Measurements from ENCODE around the gene CCDC85A. TPM values are rescaled to one million over a fixed set of nuclear protein-coding genes. Genes with fewer than 3 reads are reported as not detected.

CCDC85A gene
- total and polyA plus RNA-seq, 4 donors, result 1.7 to 10.5 (median 6.6) TPM

DNA sequence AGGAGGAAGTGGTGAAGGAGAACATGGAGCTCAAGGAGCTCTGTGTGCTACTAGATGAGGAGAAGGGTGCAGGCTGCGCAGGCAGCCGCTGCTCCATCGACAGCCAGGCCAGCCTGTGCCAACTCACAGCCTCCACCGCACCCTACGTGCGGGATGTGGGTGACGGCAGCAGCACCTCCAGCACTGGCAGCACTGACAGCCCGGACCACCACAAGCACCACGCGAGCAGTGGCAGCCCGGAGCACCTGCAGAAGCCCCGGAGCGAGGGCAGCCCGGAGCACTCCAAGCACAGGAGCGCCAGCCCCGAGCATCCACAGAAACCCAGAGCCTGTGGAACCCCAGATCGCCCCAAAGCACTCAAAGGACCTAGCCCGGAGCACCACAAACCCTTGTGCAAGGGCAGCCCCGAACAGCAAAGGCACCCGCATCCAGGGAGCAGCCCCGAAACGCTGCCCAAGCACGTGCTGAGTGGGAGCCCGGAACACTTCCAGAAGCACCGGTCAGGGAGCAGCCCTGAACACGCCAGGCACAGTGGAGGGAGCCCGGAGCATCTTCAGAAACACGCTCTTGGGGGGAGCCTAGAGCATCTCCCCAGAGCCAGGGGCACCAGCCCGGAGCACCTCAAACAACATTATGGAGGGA lies 9.0 kb downstream of the CCDC85A start:
- DNase-seq (no peak), ATAC-seq (ENCODE audit: insufficient read depth, low FRiP score) (no peak)
- 93 to 94% methylated on average over 29 of the region's 29 CpGs for WGBS, 2 donors
- no peaks in the 10 kb centered on the region for H3K9me3 ChIP-seq (ENCODE audit: control insufficient read depth in 4 of 4, insufficient read depth in 3 of 4, low read length in 3 of 4)
- H3K9ac ChIP-seq (ENCODE audit: insufficient read depth in 1 of 2, low read length in 2 of 2), result no peak overlapping the region
- no peak for TF ChIP-seq CTCF (IDR thresholded peaks at IDR 0.05; ENCODE audit: control extremely low read depth, extremely low read depth)
- peaks cover 0 to under 1% (median 0%) of the 10 kb centered on the region in 5 donors for H3K4me1 ChIP-seq (ENCODE audit: control insufficient read depth in 5 of 5, insufficient read depth in 5 of 5, low read length in 5 of 5)
- no peak overlapping the region for H3K27ac ChIP-seq (ENCODE audit: low read depth in 1 of 2, low read length in 1 of 2)
- peaks cover 0 to 6% (median 0%) of the 10 kb centered on the region in 4 donors for H3K36me3 ChIP-seq (ENCODE audit: control insufficient read depth in 4 of 4, insufficient read depth in 4 of 4, low read length in 4 of 4)
- H3K4me3 ChIP-seq, result no peak overlapping the region
- peaks cover 0 to 5% (median 4%) of the 10 kb centered on the region in 3 donors for H3K27me3 ChIP-seq (ENCODE audit: control insufficient read depth in 3 of 3, insufficient read depth in 3 of 3, low read length in 2 of 3)

GRCh38 chr2:56195563-56195962 lies 11.8 kb downstream of the CCDC85A start:
- H3K36me3 ChIP-seq (ENCODE audit: control insufficient read depth in 4 of 4, insufficient read depth in 4 of 4, low read length in 4 of 4), result peaks cover 0 to 6% (median 0%) of the 10 kb centered on the region in 4 donors
- no peaks in the 10 kb centered on the region for H3K27me3 ChIP-seq (ENCODE audit: control insufficient read depth in 3 of 3, insufficient read depth in 3 of 3, low read length in 2 of 3)
- no peaks in the 10 kb centered on the region for H3K9me3 ChIP-seq (ENCODE audit: control insufficient read depth in 4 of 4, insufficient read depth in 3 of 4, low read length in 3 of 4)
- no peak overlapping the region for H3K9ac ChIP-seq (ENCODE audit: insufficient read depth in 1 of 2, low read length in 2 of 2)
- H3K4me1 ChIP-seq (ENCODE audit: control insufficient read depth in 5 of 5, insufficient read depth in 5 of 5, low read length in 5 of 5), result no peaks in the 10 kb centered on the region
- H3K4me3 ChIP-seq, result no peak overlapping the region
- DNase-seq (no peak), ATAC-seq (ENCODE audit: insufficient read depth, low FRiP score) (no peak)
- H3K27ac ChIP-seq (ENCODE audit: low read depth in 1 of 2, low read length in 1 of 2), result no peak overlapping the region
- TF ChIP-seq CTCF (IDR thresholded peaks at IDR 0.05; ENCODE audit: control extremely low read depth, extremely low read depth), result no peak

DNA sequence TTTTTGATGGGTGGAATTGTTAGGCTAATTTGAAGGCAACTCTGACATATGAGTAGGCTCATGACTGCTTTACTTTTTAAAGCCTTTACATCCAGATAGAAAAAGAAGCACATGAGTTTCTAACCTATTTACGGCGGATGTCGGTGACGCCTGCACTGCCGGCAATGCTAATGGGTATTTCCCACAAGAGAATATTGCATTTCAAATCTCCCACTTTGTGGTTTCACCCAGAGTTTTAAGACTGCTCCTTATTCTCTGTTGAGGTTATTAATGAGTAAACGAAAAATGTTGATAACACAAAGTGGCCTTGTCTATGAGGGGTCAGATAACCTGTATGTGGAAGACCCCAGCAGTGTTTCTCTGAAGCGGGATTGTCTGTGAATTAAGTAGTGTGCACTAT lies 14.0 kb downstream of the CCDC85A start:
- Histone ChIP-seq H3K36me3 (ENCODE audit: control insufficient read depth in 4 of 4, insufficient read depth in 4 of 4, low read length in 4 of 4) (peaks cover 0 to 5% (median 0%) of the 10 kb centered on the region in 4 donors), H3K27me3 (ENCODE audit: control insufficient read depth in 3 of 3, insufficient read depth in 3 of 3, low read length in 2 of 3) (no peaks in the 10 kb centered on the region), H3K9ac (ENCODE audit: insufficient read depth in 1 of 2, low read length in 2 of 2) (no peak overlapping the region), H3K27ac (ENCODE audit: low read depth in 1 of 2, low read length in 1 of 2) (no peak overlapping the region), H3K4me3 (no peak overlapping the region), H3K4me1 (ENCODE audit: control insufficient read depth in 5 of 5, insufficient read depth in 5 of 5, low read length in 5 of 5) (no peaks in the 10 kb centered on the region), H3K9me3 (ENCODE audit: control insufficient read depth in 4 of 4, insufficient read depth in 3 of 4, low read length in 3 of 4) (no peaks in the 10 kb centered on the region)
- TF ChIP-seq CTCF (IDR thresholded peaks at IDR 0.05; ENCODE audit: control extremely low read depth, extremely low read depth), result no peak
- 90 to 91% methylated on average over 7 of the region's 7 CpGs for WGBS, 2 donors
- DNase-seq, result no peak
- no peak for ATAC-seq (ENCODE audit: insufficient read depth, low FRiP score)

DNA sequence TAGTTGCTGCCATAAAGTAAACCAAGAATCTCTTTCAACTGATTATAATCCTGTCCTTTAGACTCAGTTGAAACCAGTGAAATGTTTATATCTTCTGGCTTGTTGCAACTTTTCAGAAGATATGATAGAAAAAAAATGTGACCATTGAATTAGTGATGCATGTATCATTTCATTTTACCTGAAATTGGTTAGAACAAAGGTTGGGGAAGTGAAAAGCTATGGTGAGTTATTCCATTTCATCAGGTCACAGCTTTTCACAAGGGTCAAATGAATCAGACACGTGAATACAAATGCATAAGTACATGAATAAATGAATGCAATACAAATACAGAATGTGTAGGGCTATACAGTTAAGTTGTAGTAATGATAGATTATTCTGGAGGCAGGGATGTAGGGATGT lies 15.1 kb downstream of the CCDC85A start:
- DNase-seq, result no peak
- Histone ChIP-seq H3K9ac (ENCODE audit: insufficient read depth in 1 of 2, low read length in 2 of 2) (no peak overlapping the region), H3K4me1 (ENCODE audit: control insufficient read depth in 5 of 5, insufficient read depth in 5 of 5, low read length in 5 of 5) (no peaks in the 10 kb centered on the region), H3K27me3 (ENCODE audit: control insufficient read depth in 3 of 3, insufficient read depth in 3 of 3, low read length in 2 of 3) (no peaks in the 10 kb centered on the region), H3K4me3 (no peak overlapping the region), H3K36me3 (ENCODE audit: control insufficient read depth in 4 of 4, insufficient read depth in 4 of 4, low read length in 4 of 4) (no peaks in the 10 kb centered on the region), H3K9me3 (ENCODE audit: control insufficient read depth in 4 of 4, insufficient read depth in 3 of 4, low read length in 3 of 4) (no peaks in the 10 kb centered on the region), H3K27ac (ENCODE audit: low read depth in 1 of 2, low read length in 1 of 2) (no peak overlapping the region)
- ATAC-seq (ENCODE audit: insufficient read depth, low FRiP score), result no peak
- WGBS, 2 donors, result 86 to 89% methylated on average over 1 of the region's 1 CpG
- no peak for TF ChIP-seq CTCF (IDR thresholded peaks at IDR 0.05; ENCODE audit: control extremely low read depth, extremely low read depth)

All from lung (tissue), 12 donors.